ENCODE results near the gene MACROD2.

DNA sequence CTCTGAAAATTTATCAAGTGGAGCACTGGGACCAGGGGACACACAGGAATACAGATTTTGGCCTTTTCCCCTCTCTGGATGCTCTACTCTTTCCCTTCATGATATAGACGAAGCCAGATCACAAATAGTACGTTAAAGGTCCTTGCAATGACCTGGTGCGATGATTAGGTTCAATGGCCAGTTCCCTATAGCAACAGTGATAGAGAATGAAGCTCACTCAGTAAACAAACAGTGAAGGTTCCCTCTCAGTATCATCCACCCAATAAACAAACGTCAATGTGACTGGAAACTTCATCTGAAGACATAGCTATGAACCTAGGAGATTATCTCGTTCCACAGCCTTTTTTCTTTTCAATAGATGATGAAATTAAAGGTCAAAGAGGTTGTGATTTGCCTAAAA is 1981.7 kb downstream of the MACROD2 start:
- TF ChIP-seq, protein P1, sequence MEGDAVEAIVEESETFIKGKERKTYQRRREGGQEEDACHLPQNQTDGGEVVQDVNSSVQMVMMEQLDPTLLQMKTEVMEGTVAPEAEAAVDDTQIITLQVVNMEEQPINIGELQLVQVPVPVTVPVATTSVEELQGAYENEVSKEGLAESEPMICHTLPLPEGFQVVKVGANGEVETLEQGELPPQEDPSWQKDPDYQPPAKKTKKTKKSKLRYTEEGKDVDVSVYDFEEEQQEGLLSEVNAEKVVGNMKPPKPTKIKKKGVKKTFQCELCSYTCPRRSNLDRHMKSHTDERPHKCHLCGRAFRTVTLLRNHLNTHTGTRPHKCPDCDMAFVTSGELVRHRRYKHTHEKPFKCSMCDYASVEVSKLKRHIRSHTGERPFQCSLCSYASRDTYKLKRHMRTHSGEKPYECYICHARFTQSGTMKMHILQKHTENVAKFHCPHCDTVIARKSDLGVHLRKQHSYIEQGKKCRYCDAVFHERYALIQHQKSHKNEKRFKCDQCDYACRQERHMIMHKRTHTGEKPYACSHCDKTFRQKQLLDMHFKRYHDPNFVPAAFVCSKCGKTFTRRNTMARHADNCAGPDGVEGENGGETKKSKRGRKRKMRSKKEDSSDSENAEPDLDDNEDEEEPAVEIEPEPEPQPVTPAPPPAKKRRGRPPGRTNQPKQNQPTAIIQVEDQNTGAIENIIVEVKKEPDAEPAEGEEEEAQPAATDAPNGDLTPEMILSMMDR (IDR thresholded peaks at IDR 0.05): no peak
- no peak for TF ChIP-seq POLR2A (IDR thresholded peaks at IDR 0.05)
